H1 (cell line): Measurements from ENCODE around the gene APOBEC2. TPM values are rescaled to one million over a fixed set of nuclear protein-coding genes. Genes with fewer than 3 reads are reported as not detected.

Experiments
- CTCF ChIA-PET: fragments of 300-600 bp; sonication (Branson Sonifier 250); formaldehyde crosslinking; loops from one replicate; lab custom pipeline; 2021; ENCODE audit not compliant: partially characterized antibody; lab: Charles Lee
- POLR2A ChIA-PET: fragments of 300-600 bp; sonication (Branson Sonifier 250); formaldehyde crosslinking; loops from one replicate; lab custom pipeline; 2021; ENCODE audit warnings: inconsistent platforms; ENCODE audit not compliant: partially characterized antibody; lab: Charles Lee
- DNase-seq, 2 experiments: peaks; one replicate each; pipeline versions ENCODE4 v3.0.0 to v3.0.0-alpha.2; 2010 to 2022; ENCODE audit warnings: low spot score in 2 of 2, low read depth in 1 of 2, mixed read lengths in 1 of 2
- FAIRE-seq: peaks from 2 replicates; lab custom pipeline; 2011; peaks lifted over from hg19 to GRCh38; lab: Jason Lieb, UNC
- H2AFZ ChIP-seq: 2 replicates; pipeline ENCODE4 v1.8.1; 2012; ENCODE audit warnings: low read length, inconsistent platforms
- H2AK5ac ChIP-seq: 2 replicates; pipeline ENCODE4 v1.6.1; 2013; ENCODE audit warnings: low read depth, low read length
- H2BK120ac ChIP-seq: replicated peaks from 2 replicates; pipeline ENCODE3; 2013; ENCODE audit warnings: low read depth, low read length, inconsistent platforms
- H2BK12ac ChIP-seq: 2 replicates; pipeline ENCODE4 v1.6.1; 2013; ENCODE audit warnings: low read depth, low read length
- H2BK15ac ChIP-seq: 2 replicates; pipeline ENCODE4 v1.6.1; 2013; ENCODE audit warnings: low read length
- H2BK20ac ChIP-seq: 2 replicates; pipeline ENCODE4 v1.6.1; 2013; ENCODE audit warnings: low read length
- H2BK5ac ChIP-seq: 2 replicates; pipeline ENCODE4 v1.6.1; 2013; ENCODE audit warnings: low read depth, low read length
- H3K14ac ChIP-seq: 2 replicates; pipeline ENCODE4 v1.6.1; 2013; ENCODE audit warnings: inconsistent platforms; ENCODE audit not compliant: insufficient read length
- H3K18ac ChIP-seq: 2 replicates; pipeline ENCODE4 v1.6.1; 2013; ENCODE audit warnings: low read length; ENCODE audit errors: extremely low read depth
- H3K23ac ChIP-seq: 2 replicates; pipeline ENCODE4 v1.6.1; 2013; ENCODE audit warnings: inconsistent platforms; ENCODE audit not compliant: insufficient read length
- H3K23me2 ChIP-seq: 2 replicates; pipeline ENCODE4 v1.6.1; 2013; ENCODE audit warnings: low read depth, low read length
- H3K27ac ChIP-seq: 2 replicates; pipeline ENCODE4 v1.6.1; 2011; ENCODE audit warnings: low read depth, low read length, inconsistent platforms
- H3K27me3 ChIP-seq, 4 experiments: replicated peaks in 1 of 4; 1 replicate in 1 of 4; 2 replicates in 3 of 4; pipeline versions ENCODE4 v1.6.1 to v1.8.1; 2011 to 2013; ENCODE audit warnings: low read length in 3 of 4, mild to moderate bottlenecking in 3 of 4, inconsistent platforms in 2 of 4, mixed read lengths in 2 of 4, moderate library complexity in 1 of 4; ENCODE audit not compliant: control insufficient read depth in 3 of 4, insufficient read depth in 3 of 4; ENCODE audit errors: extremely low read depth in 1 of 4
- H3K36me3 ChIP-seq, 4 experiments: 2 replicates each; pipeline versions ENCODE4 v1.6.1 to v1.8.1; 2011 to 2013; ENCODE audit warnings: mild to moderate bottlenecking in 4 of 4, low read length in 3 of 4, moderate library complexity in 2 of 4, control low read depth in 1 of 4, inconsistent platforms in 1 of 4; ENCODE audit not compliant: insufficient read depth in 4 of 4, control insufficient read depth in 2 of 4
- H3K4ac ChIP-seq: replicated peaks from 2 replicates; pipeline ENCODE3; 2013; ENCODE audit warnings: low read length, low read depth, mixed read lengths, inconsistent platforms; ENCODE audit not compliant: insufficient read length
- H3K4me1 ChIP-seq, 4 experiments: replicated peaks in 1 of 4; 1 replicate in 1 of 4; 2 replicates in 3 of 4; pipeline versions ENCODE4 v1.6.1 to v1.8.1; 2011 to 2013; ENCODE audit warnings: low read length in 3 of 4, inconsistent platforms in 2 of 4, mixed read lengths in 1 of 4; ENCODE audit not compliant: insufficient read depth in 4 of 4, control insufficient read depth in 3 of 4
- H3K4me2 ChIP-seq, 2 experiments: 2 replicates each; pipeline versions ENCODE4 v1.6.1 to v1.8.1; 2011 to 2013; ENCODE audit warnings: low read depth in 2 of 2, low read length in 2 of 2, control low read depth in 1 of 2, inconsistent platforms in 1 of 2, mild to moderate bottlenecking in 1 of 2; ENCODE audit not compliant: insufficient read depth in 1 of 2
- H3K4me3 ChIP-seq, 4 experiments: fragments of 200-600, 300-600 bp in 1 of 4; sonication (generic), shearing (Covaris generic), sonication (Bioruptor Twin) in 1 of 4; 2 replicates each; pipeline versions ENCODE4 v1.5.1 to v1.8.1; 2011 to 2016; ENCODE audit warnings: low read length in 4 of 4, low read depth in 3 of 4, control low read depth in 2 of 4, inconsistent platforms in 2 of 4, mild to moderate bottlenecking in 2 of 4, mixed read lengths in 1 of 4, moderate library complexity in 1 of 4; ENCODE audit not compliant: insufficient read depth in 2 of 4; ENCODE audit errors: extremely low read depth in 1 of 4
- H3K56ac ChIP-seq: replicated peaks from 2 replicates; pipeline ENCODE3; 2013; ENCODE audit warnings: low read depth, mild to moderate bottlenecking, mixed read lengths, low read length, inconsistent platforms; ENCODE audit not compliant: insufficient read length
- H3K79me1 ChIP-seq: 2 replicates; pipeline ENCODE4 v1.6.1; 2013; ENCODE audit warnings: low read depth, low read length, control low read depth
- H3K79me2 ChIP-seq, 2 experiments: 2 replicates each; pipeline versions ENCODE4 v1.6.1 to v1.8.1; 2012 to 2013; ENCODE audit warnings: low read length in 2 of 2, mild to moderate bottlenecking in 2 of 2, inconsistent platforms in 1 of 2; ENCODE audit not compliant: insufficient read depth in 2 of 2, control insufficient read depth in 1 of 2
- H3K9ac ChIP-seq, 4 experiments: replicated peaks in 1 of 4; 1 replicate in 1 of 4; 2 replicates in 3 of 4; pipeline versions ENCODE4 v1.6.1 to v1.8.1; 2011 to 2013; ENCODE audit warnings: low read depth in 3 of 4, low read length in 3 of 4, control low read depth in 2 of 4, mild to moderate bottlenecking in 2 of 4, moderate library complexity in 2 of 4, inconsistent platforms in 1 of 4; ENCODE audit errors: extremely low read depth in 1 of 4
- H3K9me3 ChIP-seq, 2 experiments: 2 replicates each; pipeline versions ENCODE4 v1.6.1 to v1.8.1; 2012 to 2013; ENCODE audit warnings: mild to moderate bottlenecking in 2 of 2, moderate library complexity in 2 of 2, control low read depth in 1 of 2, inconsistent platforms in 1 of 2, low read depth in 1 of 2, low read length in 1 of 2, mixed read lengths in 1 of 2; ENCODE audit not compliant: insufficient read depth in 2 of 2
- H4K20me1 ChIP-seq, 2 experiments: replicated peaks in 1 of 2; 2 replicates each; pipeline versions ENCODE3 to v1.8.1; 2011 to 2013; ENCODE audit warnings: inconsistent platforms in 2 of 2, low read length in 2 of 2, mild to moderate bottlenecking in 1 of 2; ENCODE audit not compliant: insufficient read depth in 2 of 2, control insufficient read depth in 1 of 2
- H4K5ac ChIP-seq: 2 replicates; pipeline ENCODE4 v1.6.1; 2013; ENCODE audit warnings: low read length, low read depth, mixed read lengths, inconsistent platforms; ENCODE audit not compliant: insufficient read length
- H4K8ac ChIP-seq: 2 replicates; pipeline ENCODE4 v1.8.0; 2013; ENCODE audit warnings: mild to moderate bottlenecking, moderate library complexity, low read length, inconsistent platforms; ENCODE audit not compliant: insufficient read depth; ENCODE audit errors: extremely low read depth
- H4K91ac ChIP-seq: replicated peaks from 2 replicates; pipeline ENCODE3; 2013; ENCODE audit warnings: low read length, mixed read lengths, inconsistent platforms; ENCODE audit not compliant: insufficient read length
- BCL11A ChIP-seq, 2 experiments: IDR thresholded peaks; one replicate each; pipeline ENCODE4 v1.6.1; 2011; ENCODE audit warnings: low read depth in 2 of 2, low read length in 2 of 2, mild to moderate bottlenecking in 2 of 2
- CBX5 ChIP-seq: fragments of 300-800, 300-1000 bp; sonication (generic); IDR thresholded peaks from 2 replicates; pipeline ENCODE4 v1.7.1; 2016; ENCODE audit warnings: antibody characterized with exemption, low read length, low read depth
- CHD2 ChIP-seq: IDR thresholded peaks from 2 replicates; pipeline ENCODE4 v1.6.1; 2012; ENCODE audit warnings: low read length, improper control_type of control experiment
- PHF8 ChIP-seq: fragments of 200-600 bp; sonication (generic); conservative IDR thresholded peaks from 2 replicates; pipeline ENCODE4 v1.7.1; 2012; ENCODE audit warnings: low read depth, mild to moderate bottlenecking, inconsistent platforms, low read length, moderate library complexity
- RFX5 ChIP-seq: IDR thresholded peaks from 2 replicates; pipeline ENCODE4 v1.6.1; 2011; ENCODE audit warnings: low read depth, low read length, improper control_type of control experiment, borderline replicate concordance
- SAP30 ChIP-seq: fragments of 300-600 bp; sonication (generic); IDR thresholded peaks from 2 replicates; pipeline ENCODE4 v1.7.1; 2012; ENCODE audit warnings: low read length, moderate library complexity, mild to moderate bottlenecking, inconsistent platforms; ENCODE audit not compliant: insufficient read depth, insufficient replicate concordance
- WGBS, 2 experiments: shearing (Covaris generic) in 1 of 2; methylation state at CpG; one replicate each; pipeline versions ENCODE4 v1.1.6 to v1.1.7; 2013 to 2015; ENCODE audit warnings: low lambda C conversion rate in 2 of 2, mixed read lengths in 2 of 2, inconsistent platforms in 1 of 2, low coverage in 1 of 2, missing lambda C conversion rate in 1 of 2; ENCODE audit not compliant: insufficient replicate concordance in 2 of 2, insufficient coverage in 1 of 2, insufficient read length in 1 of 2; ENCODE audit errors: extremely low coverage in 1 of 2, missing lambda C conversion rate in 1 of 2; 5-methylcytosine and 5-hydroxymethylcytosine counted together
- polyA plus RNA-seq, 7 experiments: library from polyadenylated mRNA; depleted of rRNA in 3 of 7; stranded (reverse) in 5 of 7; unstranded in 2 of 7; fragments of >200 nt in 5 of 7; fragments of 200-250 nt in 2 of 7; gene quantifications; 1 replicate in 5 of 7; 2 replicates in 1 of 7; 4 replicates in 1 of 7; pipeline versions ENCODE4 v1.2.1 to v1.2.3, GENCODE V29; 2011 to 2013; ENCODE audit warnings: missing spikeins in 2 of 7, mixed read lengths in 2 of 7
- total RNA-seq: library from RNA; stranded (reverse); fragmentation: NEBNext Ultra II Directional; extraction: Animal tissue kit (Norgen Biotek cat#: 25700); gene quantifications from 2 replicates; pipeline ENCODE4 v1.2.1, GENCODE V29; 2021
- TF ChIP-seq, protein P1 (sequence below), 3 experiments: IDR thresholded peaks; 1 replicate in 2 of 3; 2 replicates in 1 of 3; pipeline versions ENCODE4 v1.5.1 to v1.6.1; 2011; ENCODE audit warnings: low read length in 3 of 3, mild to moderate bottlenecking in 3 of 3, inconsistent platforms in 2 of 3, low read depth in 1 of 3, moderate library complexity in 1 of 3; ENCODE audit not compliant: insufficient read depth in 1 of 3; ENCODE audit errors: control extremely low read depth in 1 of 3

The APOBEC2 gene
- total and polyA plus RNA-seq, 2 of the 8 experiments (the other 6 are each of a cell fraction or from before 2014, with no cell fraction given), result not detected

- Histone ChIP-seq H4K5ac (no peak overlapping the region), H3K23ac (no peak overlapping the region), H3K4me1 (peaks cover 0 to 5% (median 0%) of the 10 kb centered on the region in 4 experiments; a peak in 2 of 7 replicates), H2BK120ac (no peak overlapping the region), H3K36me3 (no peaks in the 10 kb centered on the region), H3K79me2 (no peaks in the 10 kb centered on the region), H4K8ac (no peak overlapping the region), H3K27ac (no peak overlapping the region), H2AFZ (no peak overlapping the region), H3K23me2 (no peaks in the 10 kb centered on the region), H4K91ac (no peak overlapping the region), H3K14ac (no peak overlapping the region), H2BK12ac (no peak overlapping the region), H2BK15ac (no peak overlapping the region), H3K4me2 (no peak overlapping the region), H3K9ac (no peak overlapping the region), H3K4ac (no peak overlapping the region), H3K4me3 (no peak overlapping the region), H3K27me3 (no peaks in the 10 kb centered on the region), H4K20me1 (no peaks in the 10 kb centered on the region), H3K18ac (no peak overlapping the region), H3K79me1 (no peaks in the 10 kb centered on the region), H3K9me3 (no peaks in the 10 kb centered on the region), H3K56ac (no peak overlapping the region), H2AK5ac (no peak overlapping the region), H2BK20ac (no peak overlapping the region), H2BK5ac (no peak overlapping the region)
- ChIA-PET POLR2A (interaction anchor here (1.8 kb wide), 1 partner anchor 11 kb away, joined by 4 read pairs; the partner anchor contains the start of gene UNC5CL), CTCF (interaction anchor here (0.5 to 2.6 kb wide), 5 partner anchors 9 to 1730 kb away, joined by 3 to 18 read pairs (median 6); partner anchors contain the start of gene UNC5CL)
- FAIRE-seq, result no peak
- 75% methylated on average over 1 of the region's 1 CpG; no CpG with 5 or more reads in 1 of the 2 experiments for WGBS, 2 experiments
- peak in 1 of 2 experiments; percentile 32 for DNase-seq
- TF ChIP-seq PHF8, result no peak
- no peak for TF ChIP-seq RFX5
- TF ChIP-seq CHD2, result no peak
- TF ChIP-seq SAP30, result no peak
- TF ChIP-seq, protein P1, sequence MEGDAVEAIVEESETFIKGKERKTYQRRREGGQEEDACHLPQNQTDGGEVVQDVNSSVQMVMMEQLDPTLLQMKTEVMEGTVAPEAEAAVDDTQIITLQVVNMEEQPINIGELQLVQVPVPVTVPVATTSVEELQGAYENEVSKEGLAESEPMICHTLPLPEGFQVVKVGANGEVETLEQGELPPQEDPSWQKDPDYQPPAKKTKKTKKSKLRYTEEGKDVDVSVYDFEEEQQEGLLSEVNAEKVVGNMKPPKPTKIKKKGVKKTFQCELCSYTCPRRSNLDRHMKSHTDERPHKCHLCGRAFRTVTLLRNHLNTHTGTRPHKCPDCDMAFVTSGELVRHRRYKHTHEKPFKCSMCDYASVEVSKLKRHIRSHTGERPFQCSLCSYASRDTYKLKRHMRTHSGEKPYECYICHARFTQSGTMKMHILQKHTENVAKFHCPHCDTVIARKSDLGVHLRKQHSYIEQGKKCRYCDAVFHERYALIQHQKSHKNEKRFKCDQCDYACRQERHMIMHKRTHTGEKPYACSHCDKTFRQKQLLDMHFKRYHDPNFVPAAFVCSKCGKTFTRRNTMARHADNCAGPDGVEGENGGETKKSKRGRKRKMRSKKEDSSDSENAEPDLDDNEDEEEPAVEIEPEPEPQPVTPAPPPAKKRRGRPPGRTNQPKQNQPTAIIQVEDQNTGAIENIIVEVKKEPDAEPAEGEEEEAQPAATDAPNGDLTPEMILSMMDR (IDR thresholded peaks at IDR 0.05; ENCODE audit: control extremely low read depth in 1 of 3, insufficient read depth in 1 of 3, low read depth in 1 of 3, low read length in 3 of 3), result no peak
- TF ChIP-seq BCL11A (IDR thresholded peaks at IDR 0.05; ENCODE audit: low read depth in 2 of 2, low read length in 2 of 2), result no peak
- no peak for TF ChIP-seq CBX5
Measured at GRCh38 chr6:41049521-41049920, 3.5 kb upstream of the APOBEC2 start.
